GM21360 (cell line): ENCODE results near the gene RNF121.

Experiments
- ATAC-seq: cut with Tn5 transposase; IDR thresholded peaks from one replicate; pipeline ENCODE4 v1.9.1; 2021; ENCODE audit warnings: mild to moderate bottlenecking, moderate library complexity; ENCODE audit not compliant: unreplicated experiment

RNF121 gene

GRCh38 chr11:71934213-71934612 is 5.4 kb downstream of the RNF121 start:
- ATAC-seq, result no peak

GRCh38 chr11:71935338-71935925 is 6.6 kb downstream of the RNF121 start:
- no peak for ATAC-seq

- no peak for ATAC-seq
These were observed 8.0 kb downstream of the RNF121 start for GRCh38 chr11:71936825-71937224.

- no peak for ATAC-seq
These were observed 9.0 kb downstream of the RNF121 start for GRCh38 chr11:71937826-71938225.

- ATAC-seq, result no peak
These were observed 11.8 kb downstream of the RNF121 start for GRCh38 chr11:71940561-71941219.

- no peak for ATAC-seq
These were observed 17.3 kb downstream of the RNF121 start for GRCh38 chr11:71946144-71946571.

- ATAC-seq, result no peak
These were observed 18.7 kb downstream of the RNF121 start for GRCh38 chr11:71947498-71947897.

GRCh38 chr11:71948314-71949027 is 19.6 kb downstream of the RNF121 start:
- no peak for ATAC-seq

- ATAC-seq, result no peak
These were observed 20.2 kb downstream of the RNF121 start for GRCh38 chr11:71949034-71949433.

- ATAC-seq, result no peak
These were observed 23.0 kb downstream of the RNF121 start for GRCh38 chr11:71951741-71952310.

GRCh38 chr11:71955898-71956456 is 27.1 kb downstream of the RNF121 start:
- ATAC-seq, result no peak

- no peak for ATAC-seq
These were observed 33.7 kb downstream of the RNF121 start for GRCh38 chr11:71962428-71963038.

GRCh38 chr11:71963468-71963867 is 34.6 kb downstream of the RNF121 start:
- ATAC-seq, result no peak

- ATAC-seq, result no peak
These were observed 35.8 kb downstream of the RNF121 start for GRCh38 chr11:71964641-71965040.

- ATAC-seq, result no peak
These were observed 42.8 kb downstream of the RNF121 start for GRCh38 chr11:71971680-71972079.

GRCh38 chr11:71976551-71976950 is 47.7 kb downstream of the RNF121 start:
- no peak for ATAC-seq

- no peak for ATAC-seq
These were observed 48.2 kb downstream of the RNF121 start for GRCh38 chr11:71977090-71977489.

GRCh38 chr11:71977743-71978418 is 49.0 kb downstream of the RNF121 start:
- no peak for ATAC-seq

- no peak for ATAC-seq
These were observed 50.2 kb downstream of the RNF121 start for GRCh38 chr11:71979094-71979493.

GRCh38 chr11:71979602-71980001 is 50.8 kb downstream of the RNF121 start:
- ATAC-seq, result no peak

- ATAC-seq, result no peak
These were observed 57.3 kb downstream of the RNF121 start for GRCh38 chr11:71986131-71986530.
